Uterus (tissue), 4 donors: ENCODE results near the gene OR4E1. TPM values are rescaled to one million over a fixed set of nuclear protein-coding genes. Genes with fewer than 3 reads are reported as not detected.

Experiments
- DNase-seq, 2 donors: peaks; one replicate each; pipeline ENCODE4 v3.0.0-alpha.2; 2019 to 2020
- H3K27ac ChIP-seq, 2 donors: fragments of 200-600 bp; sonication (generic); 1 replicate in 1 of 2; 2 replicates in 1 of 2; pipeline ENCODE4 v1.5.1; 2016 to 2018
- H3K27me3 ChIP-seq, 2 donors: fragments of 200-600 bp; sonication (generic); one replicate each; pipeline ENCODE4 v1.5.1; 2018 to 2019; ENCODE audit warnings: control low read depth in 1 of 2
- H3K36me3 ChIP-seq, 2 donors: fragments of 200-600 bp; sonication (generic); one replicate each; pipeline ENCODE4 v1.5.1; 2019; ENCODE audit warnings: control low read depth in 1 of 2
- H3K4me1 ChIP-seq, 2 donors: fragments of 200-600 bp; sonication (generic); one replicate each; pipeline ENCODE4 v1.5.1; 2018 to 2019; ENCODE audit warnings: control low read depth in 1 of 2
- H3K4me3 ChIP-seq, 2 donors: fragments of 200-600 bp; sonication (generic); 1 replicate in 1 of 2; 2 replicates in 1 of 2; pipeline ENCODE4 v1.5.1; 2018 to 2019; ENCODE audit warnings: mild to moderate bottlenecking in 1 of 2
- H3K9me3 ChIP-seq, 2 donors: fragments of 200-600 bp; sonication (generic); one replicate each; pipeline ENCODE4 v1.5.1; 2019; ENCODE audit warnings: control low read depth in 1 of 2
- POLR2A ChIP-seq, 2 donors: fragments of 450-650 bp; IDR thresholded peaks; one replicate each; pipeline ENCODE4 v1.6.1; 2016; ENCODE audit warnings: antibody characterized with exemption in 2 of 2, mild to moderate bottlenecking in 1 of 2, moderate library complexity in 1 of 2
- intact Hi-C: fragments of 100-400 bp; cut with DNase I; formaldehyde crosslinking; loops from one replicate; pipeline ENCODE4 v1.15.1; 2023; ENCODE audit warnings: low total_unique reads
- total RNA-seq, 4 donors: library from RNA; depleted of rRNA in 3 of 4; stranded (reverse); fragments of >200 nt in 3 of 4; gene quantifications; one replicate each; pipeline versions ENCODE4 v1.1.0 to v1.2.4, GENCODE V29; 2014 to 2023
- TF ChIP-seq, protein P1 (sequence below), 4 experiments: fragments of 200-600 bp in 2 of 4; fragments of 450-650 bp in 2 of 4; sonication (generic) in 2 of 4; IDR thresholded peaks; one replicate each; pipeline ENCODE4 v1.5.1; 2016 to 2019; ENCODE audit warnings: antibody characterized with exemption in 4 of 4, mild to moderate bottlenecking in 2 of 4, moderate library complexity in 1 of 4
- donor health status: DM: yes; HTN: yes; CAD: no.

OR4E1 gene
- total RNA-seq, 4 donors from 2014 or later, result not detected

- Histone ChIP-seq H3K27me3 (no peaks in the 10 kb centered on the region), H3K36me3 (no peaks in the 10 kb centered on the region), H3K27ac (no peak overlapping the region), H3K4me3 (no peak overlapping the region), H3K4me1 (no peaks in the 10 kb centered on the region), H3K9me3 (no peaks in the 10 kb centered on the region)
- intact Hi-C loops, result no loop called here
- no peak for TF ChIP-seq POLR2A (IDR thresholded peaks at IDR 0.05)
- TF ChIP-seq, protein P1, sequence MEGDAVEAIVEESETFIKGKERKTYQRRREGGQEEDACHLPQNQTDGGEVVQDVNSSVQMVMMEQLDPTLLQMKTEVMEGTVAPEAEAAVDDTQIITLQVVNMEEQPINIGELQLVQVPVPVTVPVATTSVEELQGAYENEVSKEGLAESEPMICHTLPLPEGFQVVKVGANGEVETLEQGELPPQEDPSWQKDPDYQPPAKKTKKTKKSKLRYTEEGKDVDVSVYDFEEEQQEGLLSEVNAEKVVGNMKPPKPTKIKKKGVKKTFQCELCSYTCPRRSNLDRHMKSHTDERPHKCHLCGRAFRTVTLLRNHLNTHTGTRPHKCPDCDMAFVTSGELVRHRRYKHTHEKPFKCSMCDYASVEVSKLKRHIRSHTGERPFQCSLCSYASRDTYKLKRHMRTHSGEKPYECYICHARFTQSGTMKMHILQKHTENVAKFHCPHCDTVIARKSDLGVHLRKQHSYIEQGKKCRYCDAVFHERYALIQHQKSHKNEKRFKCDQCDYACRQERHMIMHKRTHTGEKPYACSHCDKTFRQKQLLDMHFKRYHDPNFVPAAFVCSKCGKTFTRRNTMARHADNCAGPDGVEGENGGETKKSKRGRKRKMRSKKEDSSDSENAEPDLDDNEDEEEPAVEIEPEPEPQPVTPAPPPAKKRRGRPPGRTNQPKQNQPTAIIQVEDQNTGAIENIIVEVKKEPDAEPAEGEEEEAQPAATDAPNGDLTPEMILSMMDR (IDR thresholded peaks at IDR 0.05), result no peak
- DNase-seq, result no peak
Observed at GRCh38 chr14:21671371-21671770, 2.2 kb downstream of the OR4E1 start.

DNA sequence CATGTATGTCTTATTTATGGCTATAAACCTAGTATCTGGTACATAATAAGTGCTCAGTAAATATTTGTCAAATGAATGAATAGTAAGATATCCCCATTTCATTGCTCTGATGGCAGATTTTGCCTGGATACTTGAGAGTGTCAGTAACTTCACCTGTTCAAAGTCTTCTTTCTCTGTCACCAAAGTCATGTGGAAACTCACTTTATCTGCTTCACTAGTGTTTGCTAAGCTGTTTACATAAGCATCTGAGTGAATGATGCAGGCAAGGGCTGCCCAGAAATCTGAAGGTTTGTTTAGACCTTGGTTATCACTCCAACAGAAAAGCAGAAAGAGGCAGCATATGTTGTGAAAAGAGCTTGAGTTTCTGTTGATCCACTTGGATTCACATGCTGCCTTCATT lies 4.3 kb downstream of the OR4E1 start:
- H3K4me3 ChIP-seq, result no peak overlapping the region
- TF ChIP-seq POLR2A (IDR thresholded peaks at IDR 0.05), result no peak
- TF ChIP-seq, protein P1 (IDR thresholded peaks at IDR 0.05), result no peak
- intact Hi-C loops, result no loop called here

GRCh38 chr14:21668377-21668776 lies 5.2 kb downstream of the OR4E1 start:
- DNase-seq, result no peak
- Histone ChIP-seq H3K36me3 (no peaks in the 10 kb centered on the region), H3K27me3 (no peaks in the 10 kb centered on the region), H3K4me3 (no peak overlapping the region), H3K9me3 (no peaks in the 10 kb centered on the region), H3K4me1 (no peaks in the 10 kb centered on the region), H3K27ac (no peak overlapping the region)
- intact Hi-C loops, result no loop called here
- TF ChIP-seq POLR2A (IDR thresholded peaks at IDR 0.05), result no peak
- TF ChIP-seq, protein P1 (IDR thresholded peaks at IDR 0.05), result no peak

More for the DNA sequence above, 4.3 kb downstream of the OR4E1 start:
- Histone ChIP-seq H3K36me3 (no peaks in the 10 kb centered on the region), H3K27me3 (no peaks in the 10 kb centered on the region), H3K9me3 (no peaks in the 10 kb centered on the region), H3K4me1 (no peaks in the 10 kb centered on the region), H3K27ac (no peak overlapping the region)
- no peak for DNase-seq

GRCh38 chr14:21656980-21657379 lies 16.6 kb downstream of the OR4E1 start:
- no peaks in the 10 kb centered on the region for H3K36me3 ChIP-seq
- no peak for DNase-seq
- intact Hi-C loops, result no loop called here
- TF ChIP-seq, protein P1 (IDR thresholded peaks at IDR 0.05), result no peak
- H3K9me3 ChIP-seq, result no peaks in the 10 kb centered on the region
- H3K4me3 ChIP-seq, result no peak overlapping the region
- H3K4me1 ChIP-seq, result no peaks in the 10 kb centered on the region
- no peaks in the 10 kb centered on the region for H3K27me3 ChIP-seq
- H3K27ac ChIP-seq, result no peak overlapping the region

- no peaks in the 10 kb centered on the region for H3K27me3 ChIP-seq
- H3K4me3 ChIP-seq, result no peak overlapping the region
- no peaks in the 10 kb centered on the region for H3K4me1 ChIP-seq
- no peak overlapping the region for H3K27ac ChIP-seq
- DNase-seq, result no peak
- TF ChIP-seq, protein P1 (IDR thresholded peaks at IDR 0.05), result no peak
- no peak for TF ChIP-seq POLR2A (IDR thresholded peaks at IDR 0.05)
- no peaks in the 10 kb centered on the region for H3K36me3 ChIP-seq
- intact Hi-C loops, result no loop called here
- no peaks in the 10 kb centered on the region for H3K9me3 ChIP-seq
Observed at GRCh38 chr14:21654215-21654614, 19.4 kb downstream of the OR4E1 start.
